GF-D8 (cell line): ENCODE data around the gene KLHL29.

Experiments
- DNase-seq: peaks from one replicate; lab custom pipeline; 2025; lab: John Stamatoyannopoulos, UW

The KLHL29 gene

GRCh38 chr2:23660237-23660636 lies 275.3 kb downstream of the KLHL29 start:
- no peak for DNase-seq

DNA sequence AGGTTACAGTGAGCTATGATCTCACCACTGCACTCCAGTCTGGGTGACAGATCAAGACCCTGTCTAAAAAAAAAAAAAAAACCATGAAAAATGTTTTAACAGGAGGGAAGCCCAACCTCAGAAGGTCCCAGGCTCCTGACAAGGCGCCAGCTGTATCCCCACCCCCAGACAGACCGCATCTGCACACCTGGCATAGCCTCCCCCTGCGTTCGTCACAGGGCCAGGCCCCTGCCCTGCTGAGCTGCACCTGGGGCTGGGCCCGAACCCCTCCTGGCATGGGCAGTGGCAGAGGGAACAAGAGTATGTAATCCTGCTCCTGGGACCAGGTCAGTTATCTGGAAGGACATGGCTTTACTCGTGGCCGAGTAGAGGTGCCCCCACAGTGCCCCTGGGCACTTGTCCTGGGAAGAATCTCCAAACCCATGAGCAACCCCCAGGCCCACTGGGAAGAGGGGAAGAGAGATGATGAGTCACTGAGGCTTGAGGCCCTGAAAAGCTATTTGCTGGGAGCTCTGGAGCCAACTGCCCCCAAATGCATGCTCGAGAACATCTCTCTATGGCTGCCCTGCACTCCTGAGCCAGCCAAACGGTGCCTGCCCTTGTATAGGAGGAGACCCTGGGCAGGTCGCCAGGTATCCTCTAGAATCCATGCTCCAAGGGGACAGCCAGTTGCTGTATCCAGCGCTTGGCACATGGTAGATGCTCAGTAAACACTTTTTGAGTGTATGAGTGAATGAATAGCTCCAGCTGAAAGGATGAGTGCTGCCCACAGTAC lies 276.5 kb downstream of the KLHL29 start:
- no peak for DNase-seq

GRCh38 chr2:23662466-23662865 lies 277.5 kb downstream of the KLHL29 start:
- DNase-seq = no peak

DNA sequence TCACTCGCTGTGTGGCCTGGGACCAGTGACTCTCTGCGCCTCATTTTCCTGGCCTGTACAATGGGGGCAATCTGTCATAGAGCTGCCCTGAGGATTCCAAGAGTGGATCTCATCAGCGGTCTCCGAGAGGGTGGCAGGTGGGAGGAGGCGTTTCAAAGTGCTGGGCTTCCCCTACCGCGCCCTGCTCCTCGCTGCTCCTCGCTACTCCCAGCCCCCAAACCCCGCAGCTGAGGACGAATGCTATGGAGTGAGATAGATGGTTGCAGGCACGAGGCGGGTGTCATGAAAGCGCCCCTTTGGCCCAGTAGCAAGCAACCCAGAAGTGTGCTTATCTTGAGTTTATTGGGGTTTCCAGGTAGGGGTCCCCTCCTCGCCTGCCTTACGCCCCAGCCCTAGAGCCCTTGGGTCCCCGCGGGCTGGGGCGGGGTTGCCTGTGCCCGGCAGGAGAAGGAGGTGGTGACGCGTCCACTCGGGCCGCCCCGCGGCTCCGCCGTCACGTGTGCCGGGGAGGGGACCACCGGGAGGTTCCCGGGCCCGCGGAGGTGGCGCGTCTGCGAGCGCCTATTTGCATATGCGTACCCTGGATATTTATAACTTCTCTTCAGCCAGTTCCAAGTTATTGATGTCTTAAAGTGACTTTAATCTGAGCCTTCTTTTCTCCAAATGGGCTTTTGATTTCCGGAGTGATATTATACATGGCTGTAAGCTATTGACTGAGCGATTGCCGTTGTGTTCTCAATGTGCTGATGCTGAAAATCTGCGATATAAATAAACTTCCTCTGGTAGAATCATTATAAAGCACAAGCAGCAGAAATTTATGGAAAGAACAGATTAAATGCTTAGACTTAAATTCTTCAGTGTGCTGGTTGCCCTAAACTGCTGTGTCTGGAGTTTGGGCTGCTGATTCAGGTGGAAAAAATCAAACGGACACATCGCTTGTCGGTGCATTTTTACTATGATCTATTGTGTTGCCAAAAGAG lies 278.3 kb downstream of the KLHL29 start:
- no peak for DNase-seq

GRCh38 chr2:23664066-23664788 lies 279.2 kb downstream of the KLHL29 start:
- DNase-seq = no peak

DNA sequence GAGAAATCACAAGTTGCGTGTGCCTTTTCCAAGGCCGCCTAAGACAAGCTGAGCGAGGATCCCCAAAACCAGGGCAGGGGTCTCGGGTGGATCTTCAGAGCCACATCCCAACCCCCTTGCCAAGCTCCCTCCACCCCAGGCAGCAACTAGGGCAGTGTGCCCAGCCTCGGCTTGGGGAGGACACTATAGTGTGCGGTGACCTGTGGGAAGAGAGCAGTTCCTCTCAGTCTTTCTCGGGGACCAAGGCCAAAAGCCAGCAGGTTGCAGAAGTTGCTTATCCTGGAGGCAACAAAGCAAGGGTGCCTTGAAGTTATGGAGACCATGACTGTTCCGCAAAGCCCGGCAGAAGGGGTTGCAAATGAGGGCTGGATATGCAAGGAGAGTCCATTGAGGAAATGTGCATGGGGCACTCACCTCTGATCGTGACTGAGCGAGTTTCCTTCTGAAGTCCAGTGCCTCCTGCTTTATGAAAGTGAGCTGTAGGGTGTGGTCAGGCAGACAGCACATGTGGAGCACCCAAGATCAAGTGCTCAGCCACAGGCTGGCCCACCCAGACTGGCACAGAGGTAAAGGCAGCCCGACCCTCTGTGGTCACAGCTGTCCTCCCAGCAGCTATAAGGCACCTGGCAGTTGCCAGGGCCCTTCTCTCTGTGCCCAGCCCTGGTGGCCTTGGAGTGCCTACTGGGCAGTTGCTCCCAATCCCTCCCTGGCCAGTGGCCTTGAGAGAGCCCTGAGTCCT lies 281.4 kb downstream of the KLHL29 start:
- no peak for DNase-seq

DNA sequence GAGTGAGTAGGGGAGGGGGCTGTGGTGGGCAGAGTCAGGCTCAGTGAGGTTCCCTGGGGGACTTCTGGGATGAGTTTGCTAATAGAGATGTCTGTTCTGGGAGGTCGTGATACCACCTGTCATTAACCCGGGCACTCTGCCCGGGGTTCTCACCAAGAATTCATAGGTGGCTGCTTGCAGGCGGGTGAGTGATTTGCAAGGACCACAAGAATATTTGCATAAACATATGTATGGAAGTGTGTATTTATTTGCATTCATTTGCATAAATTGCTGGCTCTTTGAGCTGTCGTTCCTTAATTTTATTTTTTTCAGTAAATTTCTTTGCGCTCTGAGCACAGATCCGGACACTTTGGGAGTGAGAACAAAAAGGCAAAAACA lies 282.0 kb downstream of the KLHL29 start:
- DNase-seq = no peak

GRCh38 chr2:23668756-23669304 lies 283.9 kb downstream of the KLHL29 start:
- no peak for DNase-seq

DNA sequence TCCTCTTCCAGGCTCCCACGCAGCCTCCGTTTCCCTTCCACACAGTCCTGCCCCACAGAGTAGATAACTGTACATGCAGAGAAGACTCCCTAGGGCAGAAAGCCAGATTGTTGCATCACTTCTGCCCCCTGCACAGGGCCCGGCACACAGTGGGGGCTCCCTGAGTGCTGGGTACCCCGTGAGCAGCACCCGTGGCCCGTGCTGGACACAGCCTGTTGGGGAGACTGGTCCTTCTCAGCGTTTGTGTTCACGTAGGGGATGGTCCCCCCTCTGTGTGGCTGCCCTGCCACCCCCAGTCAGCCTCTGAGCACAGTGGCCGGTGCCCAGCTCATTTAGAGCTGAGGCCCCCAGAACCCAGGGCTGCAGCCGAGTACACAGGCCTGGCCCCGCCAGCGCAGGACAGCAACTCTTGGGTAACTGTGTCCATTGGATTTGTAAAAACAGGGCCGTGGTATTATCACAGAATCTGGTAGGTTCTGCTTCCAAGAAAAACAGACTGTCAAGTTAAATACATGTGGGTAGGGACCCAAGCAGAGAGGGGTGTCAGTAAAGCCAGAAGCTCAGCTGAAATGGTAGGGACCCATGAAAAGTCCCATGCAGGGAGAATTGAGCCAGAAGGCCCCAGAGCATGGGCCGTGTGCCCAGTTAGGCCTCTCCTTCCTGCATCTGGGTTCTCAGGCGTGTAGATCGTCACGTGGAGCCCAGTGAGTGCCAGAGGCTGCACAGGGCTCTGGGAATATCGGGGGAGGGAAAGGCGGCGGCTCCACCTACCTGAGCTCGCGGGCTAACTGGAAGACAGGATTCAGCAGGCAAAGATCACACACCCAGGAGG lies 284.6 kb downstream of the KLHL29 start:
- no peak for DNase-seq

DNA sequence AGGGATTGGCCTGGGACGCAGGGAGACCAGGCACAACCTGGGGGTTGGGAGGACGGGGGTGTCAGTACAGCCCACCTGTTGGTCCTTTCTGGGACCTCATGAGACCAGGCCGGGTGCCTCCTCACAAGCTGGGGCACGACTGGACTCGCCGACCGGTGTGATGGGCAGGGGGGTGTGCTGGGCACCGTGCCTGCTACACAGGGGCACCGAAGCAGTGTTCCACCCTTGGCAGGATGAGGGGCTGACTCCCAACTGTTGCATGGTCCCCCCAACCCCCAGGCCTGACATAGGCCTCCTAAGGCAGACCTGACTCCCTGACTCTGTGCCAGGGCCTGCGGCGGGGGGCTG lies 285.2 kb downstream of the KLHL29 start:
- no peak for DNase-seq

GRCh38 chr2:23673082-23673481 lies 288.1 kb downstream of the KLHL29 start:
- no peak for DNase-seq

DNA sequence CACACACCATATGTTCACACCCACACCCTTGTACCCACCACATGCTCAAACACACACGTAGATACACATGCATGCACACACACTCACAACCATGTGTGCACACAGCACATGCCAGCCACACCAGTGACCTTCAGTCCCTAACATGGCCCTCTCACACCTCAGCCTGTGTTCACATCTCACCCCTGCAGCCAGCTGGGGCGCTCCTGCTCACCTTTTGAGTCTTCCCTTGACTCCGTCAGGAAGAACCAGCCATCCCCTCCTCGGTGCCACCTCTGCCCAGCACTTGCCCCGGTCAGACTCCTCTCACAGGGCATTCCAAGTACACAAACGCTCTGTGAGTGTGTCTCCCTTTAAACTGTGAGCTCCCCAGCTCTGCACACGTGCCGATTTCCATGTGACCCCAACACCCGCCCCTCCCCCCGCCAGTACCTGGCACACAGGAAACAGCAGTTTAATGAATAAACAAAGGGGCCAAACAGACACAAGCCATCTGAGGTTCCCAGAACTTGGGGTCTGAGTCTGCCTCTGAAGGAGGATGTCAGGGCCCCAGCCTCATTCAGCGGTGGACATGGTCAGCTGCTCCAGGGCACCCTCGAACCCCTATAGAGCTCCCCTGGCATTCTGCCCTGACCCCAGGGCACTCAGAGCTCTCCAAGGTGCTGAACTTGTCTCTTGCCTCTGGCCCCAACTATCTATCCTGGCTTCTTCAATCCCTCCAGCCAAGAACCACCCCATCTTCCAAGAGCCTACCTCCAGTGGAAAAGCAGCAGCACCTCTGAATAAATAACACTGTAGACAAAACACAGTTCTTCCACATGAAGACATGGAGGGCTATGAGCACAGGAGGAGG lies 289.1 kb downstream of the KLHL29 start:
- DNase-seq = no peak

DNA sequence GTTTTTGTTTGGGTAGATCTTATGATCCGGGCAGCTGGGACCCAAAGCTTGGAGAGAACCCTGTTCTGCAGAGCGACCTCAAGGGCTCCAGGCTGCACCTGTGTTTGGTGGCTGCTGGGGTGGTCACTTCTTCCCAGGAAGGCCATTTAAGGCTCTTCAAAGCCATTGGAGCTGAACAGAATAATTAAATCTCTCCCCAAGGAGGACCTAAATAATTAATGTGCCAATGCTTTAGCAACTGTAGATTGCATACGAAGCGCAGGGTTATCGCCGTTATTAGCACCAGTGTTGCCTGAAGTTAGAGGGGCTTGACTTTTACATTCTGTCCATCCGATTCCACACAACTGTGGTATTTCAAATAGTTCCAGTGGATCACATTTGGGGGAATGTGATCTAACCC lies 290.5 kb downstream of the KLHL29 start:
- DNase-seq = no peak

GRCh38 chr2:23677836-23678235 lies 292.9 kb downstream of the KLHL29 start:
- no peak for DNase-seq

- DNase-seq = no peak
Observed at GRCh38 chr2:23679044-23679443, 294.1 kb downstream of the KLHL29 start.

- no peak for DNase-seq
Observed at GRCh38 chr2:23680951-23681350, 296.0 kb downstream of the KLHL29 start.

- DNase-seq = no peak
Observed at GRCh38 chr2:23681356-23682140, 296.6 kb downstream of the KLHL29 start.

DNA sequence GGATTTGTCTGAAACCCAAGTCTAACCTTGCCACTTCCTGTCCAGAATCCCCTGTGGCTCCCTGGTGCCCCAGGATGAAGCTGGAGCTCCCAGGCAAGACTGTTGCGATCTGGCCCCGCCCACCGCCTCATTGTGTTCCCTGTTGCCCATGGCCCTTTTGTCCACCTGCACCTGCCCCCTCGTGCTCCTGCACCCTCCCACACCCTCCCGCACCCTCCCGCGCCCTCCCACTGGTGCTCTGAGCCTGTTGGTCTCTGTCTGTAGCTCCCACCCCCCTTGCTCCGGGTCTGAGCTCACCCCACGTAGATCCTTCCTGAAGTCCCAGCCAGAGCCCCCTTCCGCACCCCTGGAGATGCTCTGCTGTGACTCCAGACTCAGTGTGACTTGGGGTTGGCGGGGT lies 297.5 kb downstream of the KLHL29 start:
- no peak for DNase-seq

- DNase-seq = no peak
Observed at GRCh38 chr2:23683001-23683400, 298.0 kb downstream of the KLHL29 start.
